ENCODE data around the gene PTGDR2.

PTGDR2 gene

DNA sequence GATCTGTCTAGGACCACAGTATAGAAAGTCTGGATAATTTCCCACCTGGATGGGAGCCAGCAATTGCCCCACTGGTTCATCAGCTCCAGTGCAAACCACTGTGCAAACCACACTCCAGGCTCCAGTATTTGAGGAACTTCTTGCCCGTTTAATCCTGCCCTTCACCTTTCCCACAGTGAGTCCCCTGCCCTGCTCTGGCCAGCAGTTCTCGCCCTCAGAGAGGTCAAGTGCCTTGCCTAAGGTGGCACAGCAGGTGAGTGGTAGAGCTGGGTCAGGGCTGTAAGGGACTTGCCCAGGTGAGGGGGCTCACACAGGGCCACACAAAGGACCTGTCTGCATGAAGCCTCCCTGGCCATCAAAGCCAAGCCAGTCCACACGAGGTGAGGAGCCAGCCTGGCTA is 46.5 kb downstream of the PTGDR2 start:
- peaks cover 6% of the 10 kb centered on the region in 2 donors for H3K4me1 ChIP-seq (ENCODE audit: control insufficient read depth in 1 of 2, insufficient read depth in 2 of 2, low read length in 2 of 2)
- no peak overlapping the region for H3K9ac ChIP-seq (ENCODE audit: low read depth in 1 of 2, low read length in 2 of 2)

GRCh38 chr11:60803273-60803936 is 52.3 kb downstream of the PTGDR2 start:
- Histone ChIP-seq H3K4me3 (ENCODE audit: low read depth in 1 of 2, low read length in 2 of 2) (no peak overlapping the region), H3K27me3 (ENCODE audit: control insufficient read depth in 1 of 2, insufficient read depth in 2 of 2, low read length in 2 of 2) (peaks cover 0 to 5% of the 10 kb centered on the region in 2 donors), H3K9ac (ENCODE audit: low read depth in 1 of 2, low read length in 2 of 2) (no peak overlapping the region), H3K4me1 (ENCODE audit: control insufficient read depth in 1 of 2, insufficient read depth in 2 of 2, low read length in 2 of 2) (no peaks in the 10 kb centered on the region), H3K36me3 (ENCODE audit: control insufficient read depth in 1 of 2, insufficient read depth in 2 of 2, low read length in 2 of 2) (no peaks in the 10 kb centered on the region), H3K9me3 (ENCODE audit: control insufficient read depth in 1 of 2, low read length in 2 of 2) (no peaks in the 10 kb centered on the region), H3K27ac (ENCODE audit: low read depth, low read length) (no peak overlapping the region)

More for the DNA sequence above, 46.5 kb downstream of the PTGDR2 start:
- H3K36me3 ChIP-seq (ENCODE audit: control insufficient read depth in 1 of 2, insufficient read depth in 2 of 2, low read length in 2 of 2), result no peaks in the 10 kb centered on the region
- no peaks in the 10 kb centered on the region for H3K27me3 ChIP-seq (ENCODE audit: control insufficient read depth in 1 of 2, insufficient read depth in 2 of 2, low read length in 2 of 2)
- no peak overlapping the region for H3K4me3 ChIP-seq (ENCODE audit: low read depth in 1 of 2, low read length in 2 of 2)
- H3K9me3 ChIP-seq (ENCODE audit: control insufficient read depth in 1 of 2, low read length in 2 of 2), result no peaks in the 10 kb centered on the region
- H3K27ac ChIP-seq (ENCODE audit: low read depth, low read length), result no peak overlapping the region

- Histone ChIP-seq H3K4me1 (ENCODE audit: control insufficient read depth in 1 of 2, insufficient read depth in 2 of 2, low read length in 2 of 2) (no peaks in the 10 kb centered on the region), H3K9me3 (ENCODE audit: control insufficient read depth in 1 of 2, low read length in 2 of 2) (no peaks in the 10 kb centered on the region), H3K4me3 (ENCODE audit: low read depth in 1 of 2, low read length in 2 of 2) (no peak overlapping the region), H3K9ac (ENCODE audit: low read depth in 1 of 2, low read length in 2 of 2) (no peak overlapping the region), H3K27ac (ENCODE audit: low read depth, low read length) (no peak overlapping the region), H3K36me3 (ENCODE audit: control insufficient read depth in 1 of 2, insufficient read depth in 2 of 2, low read length in 2 of 2) (no peaks in the 10 kb centered on the region), H3K27me3 (ENCODE audit: control insufficient read depth in 1 of 2, insufficient read depth in 2 of 2, low read length in 2 of 2) (peaks cover 0 to 5% of the 10 kb centered on the region in 2 donors)
These were observed 54.6 kb downstream of the PTGDR2 start for GRCh38 chr11:60801194-60801593.
